ENCODE results near the gene LILRB1. TPM values are rescaled to one million over a fixed set of nuclear protein-coding genes. Genes with fewer than 3 reads are reported as not detected.

LILRB1 gene
- total RNA-seq, 4 donors from 2014 or later: 2.4 to 20.7 (median 3.4) TPM

DNA sequence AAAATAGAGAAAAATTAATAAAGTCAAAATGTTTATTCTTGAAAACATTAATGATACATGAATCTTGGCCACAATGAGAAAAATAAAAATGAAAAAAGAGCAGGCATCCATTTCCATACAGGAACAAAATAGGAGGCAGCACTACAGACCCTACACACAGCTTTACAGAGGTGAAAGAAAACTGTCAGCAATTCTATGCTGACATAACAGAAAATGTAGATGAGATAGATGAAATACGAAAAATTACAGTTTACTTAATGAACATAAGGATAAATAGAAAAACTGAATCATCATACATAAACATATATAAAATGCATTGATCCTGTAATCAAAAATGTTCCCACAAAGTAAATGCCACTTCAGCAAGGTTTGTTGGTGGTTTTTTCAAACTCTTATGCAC, 38.1 kb downstream of the LILRB1 start:
- TF ChIP-seq, protein P1, sequence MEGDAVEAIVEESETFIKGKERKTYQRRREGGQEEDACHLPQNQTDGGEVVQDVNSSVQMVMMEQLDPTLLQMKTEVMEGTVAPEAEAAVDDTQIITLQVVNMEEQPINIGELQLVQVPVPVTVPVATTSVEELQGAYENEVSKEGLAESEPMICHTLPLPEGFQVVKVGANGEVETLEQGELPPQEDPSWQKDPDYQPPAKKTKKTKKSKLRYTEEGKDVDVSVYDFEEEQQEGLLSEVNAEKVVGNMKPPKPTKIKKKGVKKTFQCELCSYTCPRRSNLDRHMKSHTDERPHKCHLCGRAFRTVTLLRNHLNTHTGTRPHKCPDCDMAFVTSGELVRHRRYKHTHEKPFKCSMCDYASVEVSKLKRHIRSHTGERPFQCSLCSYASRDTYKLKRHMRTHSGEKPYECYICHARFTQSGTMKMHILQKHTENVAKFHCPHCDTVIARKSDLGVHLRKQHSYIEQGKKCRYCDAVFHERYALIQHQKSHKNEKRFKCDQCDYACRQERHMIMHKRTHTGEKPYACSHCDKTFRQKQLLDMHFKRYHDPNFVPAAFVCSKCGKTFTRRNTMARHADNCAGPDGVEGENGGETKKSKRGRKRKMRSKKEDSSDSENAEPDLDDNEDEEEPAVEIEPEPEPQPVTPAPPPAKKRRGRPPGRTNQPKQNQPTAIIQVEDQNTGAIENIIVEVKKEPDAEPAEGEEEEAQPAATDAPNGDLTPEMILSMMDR (IDR thresholded peaks at IDR 0.05; ENCODE audit: low read depth): no peak

DNA sequence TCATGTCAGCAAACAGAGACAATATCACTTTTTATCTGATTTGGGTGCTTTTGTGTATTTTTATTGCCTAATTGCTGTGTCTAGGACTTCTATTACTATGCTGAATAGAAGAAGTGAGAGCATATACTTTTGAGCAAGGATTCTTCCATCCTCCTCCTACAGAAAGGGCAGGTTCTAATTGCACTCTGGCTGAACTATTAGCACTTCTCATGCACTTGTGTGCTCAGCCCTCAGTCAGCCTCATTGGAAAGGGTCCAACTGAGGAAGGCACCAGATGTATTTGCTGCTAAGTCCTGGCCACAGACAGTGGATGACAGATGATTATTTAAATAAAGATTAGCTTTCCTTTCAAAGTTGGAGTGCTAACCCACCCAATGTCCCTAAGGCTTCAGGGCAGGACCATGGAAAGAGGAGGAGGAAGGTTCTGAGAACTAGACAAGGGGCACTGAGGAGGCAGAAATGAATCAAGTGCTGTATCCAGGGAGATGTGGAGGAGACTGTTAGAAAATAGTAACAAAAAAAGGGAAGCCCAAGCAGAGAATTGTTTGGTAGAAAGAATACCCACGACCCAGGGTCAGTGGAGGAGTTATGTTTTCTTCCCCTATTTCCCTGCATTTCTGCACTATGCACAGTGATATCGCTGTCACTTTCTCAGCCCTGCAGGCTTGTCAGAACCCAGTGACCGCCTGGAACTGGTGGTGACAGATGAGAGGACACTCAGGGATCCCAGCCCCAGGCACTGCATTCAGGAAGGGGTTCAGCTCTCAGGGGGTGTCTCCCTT, 40.5 kb downstream of the LILRB1 start:
- TF ChIP-seq, protein P1 (IDR thresholded peaks at IDR 0.05; ENCODE audit: low read depth): no peak

DNA sequence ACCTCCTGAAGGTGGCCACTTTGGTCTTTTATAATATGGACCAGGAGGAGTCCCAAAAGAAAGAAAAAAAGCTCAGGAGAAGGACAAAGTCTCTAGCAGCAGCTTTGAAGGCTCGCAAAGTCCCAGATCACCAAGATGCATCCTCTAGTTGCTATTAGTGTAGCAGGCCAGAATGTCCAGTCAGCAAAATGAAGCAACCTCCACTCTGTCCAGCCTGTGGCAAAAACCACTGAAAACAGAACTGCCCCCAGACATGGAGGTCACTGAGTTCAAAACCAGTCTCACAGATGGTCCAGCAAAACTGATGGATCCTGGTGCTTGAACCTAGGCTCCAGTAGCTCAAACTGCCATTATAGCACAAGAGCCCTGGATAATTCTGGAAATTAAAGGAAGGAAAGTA, 42.9 kb downstream of the LILRB1 start:
- TF ChIP-seq, protein P1 (IDR thresholded peaks at IDR 0.05; ENCODE audit: low read depth): no peak

DNA sequence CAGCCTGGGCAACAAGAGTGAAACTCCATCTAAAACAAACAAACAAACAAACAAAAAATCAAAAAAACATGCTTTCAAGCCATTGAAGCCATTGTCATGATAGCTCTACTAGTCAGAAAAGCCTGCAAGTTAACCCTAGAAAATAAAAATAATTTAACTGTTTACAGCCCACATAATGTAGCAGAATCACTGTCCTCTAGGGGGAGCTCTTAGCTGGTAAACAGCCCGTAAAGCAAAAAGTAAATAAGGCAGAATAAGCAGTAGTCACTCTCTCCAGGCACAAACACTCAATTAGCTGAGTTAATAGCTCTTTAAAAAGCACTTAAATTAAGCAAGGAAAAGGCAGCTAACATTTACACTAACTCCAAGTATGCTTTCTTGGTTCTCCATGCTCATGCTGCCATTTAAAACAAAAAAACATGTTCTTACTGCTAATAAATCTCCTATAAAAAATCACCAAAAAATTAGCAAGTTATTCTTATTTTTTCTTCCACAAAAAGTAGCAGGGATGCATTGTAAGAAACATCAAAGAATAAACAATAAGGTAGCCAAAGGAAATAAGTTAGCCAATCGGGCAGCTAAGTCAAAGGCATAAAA, 43.8 kb downstream of the LILRB1 start:
- TF ChIP-seq, protein P1 (IDR thresholded peaks at IDR 0.05; ENCODE audit: low read depth): no peak

DNA sequence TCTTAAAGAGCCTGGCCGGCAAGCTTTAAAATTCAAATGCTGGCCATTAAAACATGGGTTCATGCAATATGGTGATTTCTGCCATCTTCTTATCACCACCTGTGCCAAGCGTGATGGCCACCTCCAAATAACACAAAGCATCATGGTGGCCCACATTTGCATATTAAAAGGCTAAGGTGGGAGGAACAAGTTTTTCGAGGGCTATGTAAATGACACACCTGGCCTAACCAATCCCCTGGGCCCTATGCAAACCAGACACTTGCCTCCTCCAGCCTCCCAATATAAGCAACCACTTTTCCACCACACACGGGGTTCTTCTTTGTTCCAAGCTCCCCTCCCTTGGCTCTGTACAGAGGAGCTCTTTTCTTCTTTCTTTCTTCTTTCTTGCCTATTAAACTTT, 46.9 kb downstream of the LILRB1 start:
- TF ChIP-seq, protein P1 (IDR thresholded peaks at IDR 0.05; ENCODE audit: low read depth): no peak

DNA sequence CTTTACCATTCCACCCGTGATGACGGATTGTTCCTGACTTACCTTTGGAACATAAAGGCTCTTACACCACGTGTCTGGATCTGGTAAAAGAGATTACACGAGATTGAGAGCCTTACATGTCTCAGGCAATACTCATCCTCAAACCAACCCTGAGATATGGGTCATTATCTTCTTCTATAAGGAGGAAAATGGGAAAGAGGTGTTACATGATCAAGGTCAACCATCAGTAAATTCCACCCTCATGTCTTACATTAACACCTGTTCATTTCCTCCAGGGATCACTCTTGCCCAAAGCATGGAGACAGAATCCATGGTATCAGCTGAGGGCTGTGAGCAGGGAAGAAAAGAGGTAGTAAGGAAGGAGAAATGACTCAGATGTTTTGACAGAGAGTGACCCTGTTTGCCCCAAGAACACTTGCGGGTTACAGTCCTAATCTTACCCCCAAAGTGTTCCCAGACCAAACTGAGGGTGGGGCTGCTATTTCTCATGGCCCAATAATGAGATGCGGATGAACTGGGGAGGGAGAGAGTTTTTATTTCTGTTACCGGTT, 52.1 kb downstream of the LILRB1 start:
- TF ChIP-seq, protein P1 (IDR thresholded peaks at IDR 0.05; ENCODE audit: low read depth): no peak

DNA sequence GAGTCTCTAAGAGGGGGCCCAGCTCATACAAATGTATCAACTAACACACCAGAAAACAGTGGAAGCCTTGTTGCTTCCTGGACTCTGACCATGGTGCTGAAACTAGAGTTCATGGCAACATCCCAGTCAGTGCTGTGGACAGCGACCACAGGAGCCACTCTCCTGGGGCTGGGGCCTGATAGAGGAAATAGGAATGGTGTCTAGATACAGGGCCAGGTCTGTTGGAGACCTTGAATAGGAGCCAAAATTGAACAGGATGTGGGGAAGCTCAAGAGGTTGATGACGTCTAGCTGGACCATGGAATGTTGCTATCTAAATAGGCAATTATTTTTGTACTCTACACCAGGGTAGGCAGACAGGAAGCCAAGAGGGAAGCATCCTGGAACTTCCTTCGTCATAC, 54.2 kb downstream of the LILRB1 start:
- TF ChIP-seq, protein P1 (IDR thresholded peaks at IDR 0.05; ENCODE audit: low read depth): no peak

Measured in subcutaneous adipose tissue (tissue), 4 donors.